WTC11 (cell line): ENCODE results near the gene ITGAV.

Experiments
- FOXK1 ChIP-seq: sonication (generic); formaldehyde crosslinking; IDR thresholded peaks from 2 replicates; pipeline ENCODE4 v1.8.0; 2022; ENCODE audit warnings: mild to moderate bottlenecking, moderate library complexity, missing genetic modification reagents
- FOXP1 ChIP-seq: sonication (generic); formaldehyde crosslinking; IDR thresholded peaks from 2 replicates; pipeline ENCODE4 v1.8.0; 2022; ENCODE audit warnings: missing genetic modification reagents, mild to moderate bottlenecking, moderate library complexity, borderline replicate concordance
- KAT7 ChIP-seq: sonication (generic); formaldehyde crosslinking; IDR thresholded peaks from 2 replicates; pipeline ENCODE4 v1.8.1; 2023; ENCODE audit warnings: missing genetic modification reagents, mild to moderate bottlenecking, borderline replicate concordance
- NFYB ChIP-seq: sonication (generic); formaldehyde crosslinking; conservative IDR thresholded peaks from 2 replicates; pipeline ENCODE4 v1.8.0; 2022; ENCODE audit warnings: low read depth, missing genetic modification reagents
- SP1 ChIP-seq: sonication (generic); formaldehyde crosslinking; conservative IDR thresholded peaks from 2 replicates; pipeline ENCODE4 v1.8.1; 2022; ENCODE audit warnings: missing genetic modification reagents
- TF ChIP-seq, protein P1 (sequence below): fragments of 200-600 bp; IDR thresholded peaks from 2 replicates; pipeline ENCODE4 v1.8.0; 2022; ENCODE audit warnings: antibody characterized with exemption
- TF ChIP-seq, protein P2 (sequence below): sonication (generic); formaldehyde crosslinking; IDR thresholded peaks from 2 replicates; pipeline ENCODE4 v1.8.1; 2023; ENCODE audit warnings: mild to moderate bottlenecking, missing genetic modification reagents, moderate library complexity
- TF ChIP-seq, protein P3 (sequence below): sonication (generic); formaldehyde crosslinking; IDR thresholded peaks from 2 replicates; pipeline ENCODE4 v1.8.0; 2022; ENCODE audit warnings: mild to moderate bottlenecking, missing genetic modification reagents
- TF ChIP-seq, protein P4 (sequence below): sonication (generic); formaldehyde crosslinking; IDR thresholded peaks from 2 replicates; pipeline ENCODE4 v1.8.1; 2022; ENCODE audit warnings: missing genetic modification reagents, borderline replicate concordance

DNA sequence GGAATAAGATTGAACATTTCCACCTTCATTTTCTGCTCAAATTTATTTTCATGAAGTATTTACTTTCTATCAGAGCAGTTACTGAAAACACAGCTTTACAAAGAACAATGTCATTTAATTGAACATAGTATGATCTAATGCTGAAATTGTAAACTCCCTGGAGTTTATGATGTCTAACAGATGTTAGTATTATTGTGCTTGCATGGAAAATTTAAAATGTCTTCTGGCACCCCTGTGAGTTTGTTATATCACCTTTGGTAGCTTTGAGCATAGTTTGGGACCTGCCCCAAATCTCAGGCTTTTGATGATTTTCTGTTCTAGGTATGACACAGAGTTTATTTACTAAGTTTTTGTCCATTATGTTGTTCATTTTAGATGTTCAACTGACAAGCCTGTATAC lies 132.1 kb downstream of the ITGAV start:
- TF ChIP-seq KAT7 (CRISPR knock-in tag) (no peak), FOXP1 (CRISPR knock-in tag) (no peak), NFYB (CRISPR knock-in tag) (no peak), SP1 (CRISPR knock-in tag) (no peak), FOXK1 (CRISPR knock-in tag) (no peak)
- TF ChIP-seq, protein P1, sequence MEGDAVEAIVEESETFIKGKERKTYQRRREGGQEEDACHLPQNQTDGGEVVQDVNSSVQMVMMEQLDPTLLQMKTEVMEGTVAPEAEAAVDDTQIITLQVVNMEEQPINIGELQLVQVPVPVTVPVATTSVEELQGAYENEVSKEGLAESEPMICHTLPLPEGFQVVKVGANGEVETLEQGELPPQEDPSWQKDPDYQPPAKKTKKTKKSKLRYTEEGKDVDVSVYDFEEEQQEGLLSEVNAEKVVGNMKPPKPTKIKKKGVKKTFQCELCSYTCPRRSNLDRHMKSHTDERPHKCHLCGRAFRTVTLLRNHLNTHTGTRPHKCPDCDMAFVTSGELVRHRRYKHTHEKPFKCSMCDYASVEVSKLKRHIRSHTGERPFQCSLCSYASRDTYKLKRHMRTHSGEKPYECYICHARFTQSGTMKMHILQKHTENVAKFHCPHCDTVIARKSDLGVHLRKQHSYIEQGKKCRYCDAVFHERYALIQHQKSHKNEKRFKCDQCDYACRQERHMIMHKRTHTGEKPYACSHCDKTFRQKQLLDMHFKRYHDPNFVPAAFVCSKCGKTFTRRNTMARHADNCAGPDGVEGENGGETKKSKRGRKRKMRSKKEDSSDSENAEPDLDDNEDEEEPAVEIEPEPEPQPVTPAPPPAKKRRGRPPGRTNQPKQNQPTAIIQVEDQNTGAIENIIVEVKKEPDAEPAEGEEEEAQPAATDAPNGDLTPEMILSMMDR, result no peak
- TF ChIP-seq, protein P2, sequence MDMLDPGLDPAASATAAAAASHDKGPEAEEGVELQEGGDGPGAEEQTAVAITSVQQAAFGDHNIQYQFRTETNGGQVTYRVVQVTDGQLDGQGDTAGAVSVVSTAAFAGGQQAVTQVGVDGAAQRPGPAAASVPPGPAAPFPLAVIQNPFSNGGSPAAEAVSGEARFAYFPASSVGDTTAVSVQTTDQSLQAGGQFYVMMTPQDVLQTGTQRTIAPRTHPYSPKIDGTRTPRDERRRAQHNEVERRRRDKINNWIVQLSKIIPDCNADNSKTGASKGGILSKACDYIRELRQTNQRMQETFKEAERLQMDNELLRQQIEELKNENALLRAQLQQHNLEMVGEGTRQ (CRISPR knock-in tag), result no peak
- TF ChIP-seq, protein P3, sequence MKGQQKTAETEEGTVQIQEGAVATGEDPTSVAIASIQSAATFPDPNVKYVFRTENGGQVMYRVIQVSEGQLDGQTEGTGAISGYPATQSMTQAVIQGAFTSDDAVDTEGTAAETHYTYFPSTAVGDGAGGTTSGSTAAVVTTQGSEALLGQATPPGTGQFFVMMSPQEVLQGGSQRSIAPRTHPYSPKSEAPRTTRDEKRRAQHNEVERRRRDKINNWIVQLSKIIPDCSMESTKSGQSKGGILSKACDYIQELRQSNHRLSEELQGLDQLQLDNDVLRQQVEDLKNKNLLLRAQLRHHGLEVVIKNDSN (CRISPR knock-in tag), result no peak
- TF ChIP-seq, protein P4, sequence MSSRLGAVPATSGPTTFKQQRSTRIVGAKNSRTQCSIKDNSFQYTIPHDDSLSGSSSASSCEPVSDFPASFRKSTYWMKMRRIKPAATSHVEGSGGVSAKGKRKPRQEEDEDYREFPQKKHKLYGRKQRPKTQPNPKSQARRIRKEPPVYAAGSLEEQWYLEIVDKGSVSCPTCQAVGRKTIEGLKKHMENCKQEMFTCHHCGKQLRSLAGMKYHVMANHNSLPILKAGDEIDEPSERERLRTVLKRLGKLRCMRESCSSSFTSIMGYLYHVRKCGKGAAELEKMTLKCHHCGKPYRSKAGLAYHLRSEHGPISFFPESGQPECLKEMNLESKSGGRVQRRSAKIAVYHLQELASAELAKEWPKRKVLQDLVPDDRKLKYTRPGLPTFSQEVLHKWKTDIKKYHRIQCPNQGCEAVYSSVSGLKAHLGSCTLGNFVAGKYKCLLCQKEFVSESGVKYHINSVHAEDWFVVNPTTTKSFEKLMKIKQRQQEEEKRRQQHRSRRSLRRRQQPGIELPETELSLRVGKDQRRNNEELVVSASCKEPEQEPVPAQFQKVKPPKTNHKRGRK (CRISPR knock-in tag), result no peak
